NCI-H1048 (cell line): ENCODE data around the gene BCKDK.
"Not testable (repeated sequence)": the region's sequence is repeated elsewhere in the genome, so short reads cannot be mapped to it uniquely, and the experiment has no call there.

ENCODE experiments used
- DNase-seq: peaks from one replicate; lab custom pipeline; 2025; lab: John Stamatoyannopoulos, UW

Gene BCKDK

DNA sequence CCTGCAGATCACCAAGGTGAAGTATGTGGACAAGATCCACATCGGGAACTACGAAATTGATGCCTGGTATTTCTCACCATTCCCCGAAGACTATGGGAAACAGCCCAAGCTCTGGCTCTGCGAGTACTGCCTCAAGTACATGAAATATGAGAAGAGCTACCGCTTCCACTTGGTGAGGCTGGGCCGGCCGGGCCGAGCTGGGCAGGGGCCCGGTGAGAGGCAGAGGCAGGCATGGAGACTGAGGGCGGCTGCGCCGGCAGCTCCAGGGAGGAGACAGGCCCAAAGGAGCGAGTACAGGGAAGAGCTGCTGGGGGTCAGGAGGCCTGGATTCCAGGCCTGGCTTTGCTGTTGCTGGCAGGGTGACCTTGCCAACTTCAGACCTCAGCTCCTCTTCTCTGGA lies 19.0 kb downstream of the BCKDK start:
- no peak for DNase-seq

- no peak for DNase-seq
Measured at GRCh38 chr16:31128711-31129567, 20.8 kb downstream of the BCKDK start.

- no peak for DNase-seq
Measured at GRCh38 chr16:31129568-31130335, 21.6 kb downstream of the BCKDK start.

DNA sequence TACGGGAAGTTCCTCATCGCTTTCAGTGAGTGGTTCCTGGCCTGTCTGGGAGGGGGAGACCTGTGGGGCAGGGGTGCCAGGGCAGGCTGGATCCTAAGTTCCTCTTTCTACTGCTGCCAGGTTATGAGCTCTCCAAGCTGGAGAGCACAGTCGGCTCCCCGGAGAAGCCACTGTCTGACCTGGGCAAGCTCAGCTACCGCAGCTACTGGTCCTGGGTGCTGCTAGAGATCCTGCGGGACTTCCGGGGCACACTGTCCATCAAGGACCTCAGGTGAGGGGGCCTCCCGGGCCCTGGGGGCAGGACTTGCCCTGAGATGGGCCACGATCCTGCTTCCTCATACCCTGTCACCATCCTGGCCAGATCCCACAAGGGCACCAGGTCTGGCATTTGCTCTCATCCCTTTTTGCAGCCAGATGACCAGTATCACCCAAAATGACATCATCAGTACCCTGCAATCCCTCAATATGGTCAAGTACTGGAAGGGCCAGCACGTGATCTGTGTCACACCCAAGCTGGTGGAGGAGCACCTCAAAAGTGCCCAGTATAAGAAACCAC lies 22.2 kb downstream of the BCKDK start:
- no peak for DNase-seq

- DNase-seq = no peak
Measured at GRCh38 chr16:31130899-31131298, 22.7 kb downstream of the BCKDK start.

GRCh38 chr16:31131416-31131815 lies 23.2 kb downstream of the BCKDK start:
- DNase-seq = no peak

GRCh38 chr16:31131841-31132271 lies 23.7 kb downstream of the BCKDK start:
- DNase-seq = no peak

GRCh38 chr16:31132303-31132979 lies 24.3 kb downstream of the BCKDK start:
- no peak for DNase-seq

DNA sequence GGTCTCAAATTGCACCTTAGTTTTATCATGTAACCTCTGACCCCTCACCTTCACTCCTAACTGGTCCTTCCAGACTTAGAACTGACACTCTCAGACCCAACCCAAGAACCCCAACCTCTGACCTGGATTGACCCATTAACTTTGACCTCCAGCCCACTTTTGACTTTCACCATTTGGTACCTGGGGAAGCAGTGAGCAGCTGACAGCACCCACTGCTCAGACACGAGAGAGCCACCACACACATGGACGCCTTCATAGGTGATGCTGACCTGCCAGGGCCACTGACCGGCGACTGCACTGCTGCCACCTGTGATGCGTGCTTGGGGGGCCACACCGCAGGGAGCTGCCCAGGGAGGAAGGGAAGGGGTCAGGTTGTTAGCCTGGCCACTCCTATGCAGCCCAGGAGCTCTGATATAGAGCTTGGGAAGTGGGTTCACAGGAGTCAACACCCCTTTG lies 24.9 kb downstream of the BCKDK start:
- no peak for DNase-seq

GRCh38 chr16:31134091-31134571 lies 25.9 kb downstream of the BCKDK start:
- no peak for DNase-seq

DNA sequence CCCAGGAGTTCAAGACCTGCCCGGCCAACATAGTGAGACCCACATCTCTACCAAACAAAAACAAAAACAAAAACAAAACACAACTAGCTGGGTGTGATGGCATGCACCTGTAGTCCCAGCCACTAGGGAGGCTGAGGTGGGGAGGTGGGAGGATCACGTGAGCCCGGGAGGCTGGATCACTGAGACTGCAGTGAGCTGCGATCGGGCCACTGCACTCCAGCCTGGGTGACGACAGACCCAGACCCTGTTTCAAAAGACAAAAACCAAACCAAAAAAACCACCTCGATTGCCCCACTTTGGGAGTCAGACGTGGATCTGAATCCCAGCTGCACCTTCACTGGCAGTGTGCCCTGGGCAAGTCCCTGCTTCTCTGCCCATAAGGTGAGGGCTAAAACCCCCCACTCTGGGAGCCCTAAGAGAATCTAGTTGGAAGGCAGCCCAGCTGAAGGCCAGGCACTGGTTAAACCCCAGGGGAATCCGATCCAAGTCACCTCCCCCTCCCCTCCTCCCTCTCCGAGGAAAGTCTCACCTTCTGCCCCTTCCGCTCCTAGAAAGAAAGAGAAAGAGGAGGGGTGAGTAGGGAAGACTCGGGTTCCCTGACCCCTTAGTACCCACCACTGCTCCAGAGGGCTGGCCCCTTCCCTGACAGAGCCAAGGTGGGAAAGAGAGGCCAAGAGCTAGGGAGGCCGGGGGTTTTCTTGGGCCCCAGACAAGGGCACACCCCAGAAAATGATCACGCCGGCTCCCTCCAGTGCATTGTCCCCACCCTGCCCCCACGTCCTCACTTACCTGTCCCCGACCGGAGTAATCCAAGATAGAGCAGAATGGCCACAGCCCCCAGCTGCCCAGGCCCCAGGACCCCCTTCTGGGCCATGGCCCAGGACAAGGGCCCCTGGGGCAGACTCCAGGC lies 26.7 kb downstream of the BCKDK start:
- no peak for DNase-seq

DNA sequence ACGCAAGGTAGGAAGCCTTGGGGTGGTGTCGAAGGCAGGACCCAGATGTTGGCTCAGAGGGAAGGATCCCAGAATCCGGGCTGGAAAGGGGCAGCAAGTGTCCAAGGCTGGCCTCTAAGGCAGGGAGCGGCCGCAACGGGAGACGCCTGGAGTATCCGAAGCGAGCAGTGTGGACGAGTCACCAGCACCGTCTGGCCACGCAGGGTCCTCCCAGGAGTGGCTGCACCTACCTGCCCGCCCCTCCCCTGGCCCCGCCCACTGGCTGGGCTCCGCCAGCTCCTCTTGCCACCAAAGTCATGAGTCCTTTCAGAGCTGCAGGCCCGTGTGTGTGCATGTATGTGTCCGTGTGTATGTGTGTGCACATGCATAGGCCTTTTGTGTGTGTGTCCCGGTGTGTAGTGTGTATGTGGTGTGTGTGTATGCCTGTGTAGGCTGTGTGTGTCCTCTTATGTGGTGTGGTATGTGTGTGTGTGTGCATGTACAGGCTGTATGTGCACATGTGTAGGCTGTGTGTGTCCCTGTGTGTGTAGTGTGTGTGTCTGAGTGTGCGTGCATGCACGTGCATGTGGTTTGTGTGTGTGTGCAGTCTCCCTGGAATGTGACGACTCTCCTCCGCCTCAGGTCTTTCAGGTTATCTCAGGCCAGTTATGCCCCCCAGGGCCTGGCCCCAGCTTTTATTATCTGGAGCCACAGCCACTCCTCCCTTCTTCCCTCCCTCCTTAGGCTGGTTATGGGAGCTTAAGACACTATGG lies 27.5 kb downstream of the BCKDK start, which contains the start of gene PRSS8:
PRSS8 (minus strand) TSS at position 193 of the 752 bp plus-strand sequence. CDS start 229 bp downstream, outside the sequence.
- no peak for DNase-seq

- no peak for DNase-seq
Measured at GRCh38 chr16:31136287-31136662, 28.1 kb downstream of the BCKDK start.

DNA sequence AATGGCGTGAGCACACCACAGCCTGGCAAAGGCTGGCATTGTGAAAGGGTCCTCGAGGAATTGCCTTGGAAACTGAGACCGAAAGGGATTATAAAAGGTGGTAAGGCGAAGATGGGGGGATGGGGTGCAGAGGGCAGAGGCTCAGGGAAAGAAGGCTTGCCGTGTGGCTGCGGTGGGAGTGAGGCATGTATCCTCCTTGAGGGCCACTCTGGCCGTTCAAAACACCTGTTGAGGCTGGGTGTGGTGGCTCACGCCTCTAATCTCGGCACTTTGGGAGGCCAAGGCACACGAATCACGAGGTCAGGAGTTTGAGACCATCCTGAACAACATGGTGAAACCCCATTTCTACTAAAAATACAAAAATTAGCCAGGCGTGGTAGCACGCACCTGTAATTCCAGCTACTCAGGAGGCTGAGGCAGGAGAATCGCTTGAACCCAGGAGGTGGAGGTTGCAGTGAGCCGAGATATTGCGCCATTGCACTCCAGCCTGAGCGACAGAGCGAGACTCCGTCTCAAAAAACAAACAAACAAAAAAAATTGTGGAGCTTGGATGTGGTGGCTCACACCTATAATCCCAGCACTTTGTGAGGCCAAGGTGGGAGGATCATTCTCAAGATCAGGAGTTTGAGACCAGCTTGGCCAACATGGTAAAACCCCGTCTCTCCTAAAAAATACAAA lies 28.8 kb downstream of the BCKDK start:
- not testable (repeated sequence) for DNase-seq

GRCh38 chr16:31138621-31139578 lies 30.7 kb downstream of the BCKDK start:
- DNase-seq = no peak

DNA sequence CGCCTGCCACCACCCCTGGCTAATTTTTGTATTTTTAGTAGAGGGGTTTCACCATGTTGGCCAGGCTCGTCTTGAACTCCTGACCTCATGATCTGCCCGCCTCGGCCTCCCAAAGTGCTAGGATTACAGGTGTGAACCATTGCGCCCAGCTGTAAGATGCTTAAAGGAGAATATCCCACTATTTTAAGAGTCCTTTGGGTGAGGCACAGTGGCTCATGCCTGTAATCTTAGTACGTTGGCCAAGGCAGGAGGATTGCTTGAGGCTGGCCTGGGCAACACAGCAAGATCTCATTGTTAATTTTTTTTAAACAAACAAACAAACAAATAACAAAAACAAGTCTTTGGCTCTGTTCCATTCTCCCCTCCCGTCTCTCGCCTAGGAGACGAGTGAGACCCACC lies 32.9 kb downstream of the BCKDK start:
- DNase-seq = not testable (repeated sequence)

- DNase-seq = no peak
Measured at GRCh38 chr16:31141489-31142108, 33.4 kb downstream of the BCKDK start.
